HG02870 (cell line): ENCODE measurements around the gene BACE2.

Experiments
- ATAC-seq: cut with Tn5 transposase; IDR thresholded peaks from one replicate; pipeline ENCODE4 v1.9.1; 2021; ENCODE audit warnings: mild to moderate bottlenecking, moderate library complexity; ENCODE audit not compliant: unreplicated experiment

Gene BACE2

GRCh38 chr21:41147979-41148355 lies 20.0 kb upstream of the BACE2 start:
- no peak for ATAC-seq

- ATAC-seq, result no peak
Observed at GRCh38 chr21:41148798-41149197, 19.2 kb upstream of the BACE2 start.

- no peak for ATAC-seq
Observed at GRCh38 chr21:41149199-41149598, 18.8 kb upstream of the BACE2 start.

GRCh38 chr21:41152147-41152546 lies 15.8 kb upstream of the BACE2 start:
- ATAC-seq, result no peak

- no peak for ATAC-seq
Observed at GRCh38 chr21:41153443-41153842, 14.5 kb upstream of the BACE2 start.

GRCh38 chr21:41156142-41156541 lies 11.8 kb upstream of the BACE2 start:
- ATAC-seq, result no peak

GRCh38 chr21:41158026-41158425 lies 9.9 kb upstream of the BACE2 start:
- ATAC-seq, result no peak

GRCh38 chr21:41160036-41160435 lies 7.9 kb upstream of the BACE2 start:
- ATAC-seq, result no peak

GRCh38 chr21:41161428-41161827 lies 6.5 kb upstream of the BACE2 start:
- ATAC-seq, result no peak

- ATAC-seq, result no peak
Observed at GRCh38 chr21:41162096-41162495, 5.9 kb upstream of the BACE2 start.

- no peak for ATAC-seq
Observed at GRCh38 chr21:41163091-41163490, 4.9 kb upstream of the BACE2 start.

GRCh38 chr21:41164052-41164451 lies 3.9 kb upstream of the BACE2 start:
- ATAC-seq, result no peak

GRCh38 chr21:41164981-41165655 lies 2.8 kb upstream of the BACE2 start:
- ATAC-seq, result no peak

GRCh38 chr21:41166884-41167283 lies 1.1 kb upstream of the BACE2 start:
- ATAC-seq, result no peak

GRCh38 chr21:41168391-41169257 lies 664 bp downstream of the BACE2 start:
- no peak for ATAC-seq

GRCh38 chr21:41169258-41169576 lies 1.3 kb downstream of the BACE2 start:
- no peak for ATAC-seq

- ATAC-seq, result no peak
Observed at GRCh38 chr21:41169701-41170100, 1.7 kb downstream of the BACE2 start.

GRCh38 chr21:41170442-41170841 lies 2.5 kb downstream of the BACE2 start:
- no peak for ATAC-seq

GRCh38 chr21:41170859-41171609 lies 3.1 kb downstream of the BACE2 start:
- ATAC-seq, result no peak

- no peak for ATAC-seq
Observed at GRCh38 chr21:41175080-41175479, 7.1 kb downstream of the BACE2 start.

GRCh38 chr21:41176846-41177245 lies 8.9 kb downstream of the BACE2 start:
- no peak for ATAC-seq

- ATAC-seq, result no peak
Observed at GRCh38 chr21:41180752-41181151, 12.8 kb downstream of the BACE2 start.
